ENCODE data around the gene NDUFS4.

DNA sequence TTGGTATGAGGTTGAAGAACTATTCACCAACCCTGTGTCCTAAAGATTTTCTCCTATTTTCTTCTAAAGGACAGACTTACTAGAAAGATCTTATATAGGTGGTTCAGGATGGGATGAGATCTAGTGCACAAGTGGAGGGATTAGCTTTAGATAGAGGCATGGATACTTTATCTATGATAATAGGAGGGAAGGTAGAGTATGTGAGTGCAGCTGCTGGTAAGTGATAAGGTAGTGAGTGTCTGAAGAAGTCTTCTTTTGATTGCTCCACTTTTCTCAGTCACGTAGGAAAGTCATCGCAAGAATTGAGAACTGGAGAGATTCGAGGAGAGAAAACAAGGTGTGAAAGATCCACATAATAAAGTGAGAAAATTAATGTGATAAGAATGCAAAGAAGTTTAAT lies 6.0 kb upstream of the NDUFS4 start:
- TF ChIP-seq, protein P1, sequence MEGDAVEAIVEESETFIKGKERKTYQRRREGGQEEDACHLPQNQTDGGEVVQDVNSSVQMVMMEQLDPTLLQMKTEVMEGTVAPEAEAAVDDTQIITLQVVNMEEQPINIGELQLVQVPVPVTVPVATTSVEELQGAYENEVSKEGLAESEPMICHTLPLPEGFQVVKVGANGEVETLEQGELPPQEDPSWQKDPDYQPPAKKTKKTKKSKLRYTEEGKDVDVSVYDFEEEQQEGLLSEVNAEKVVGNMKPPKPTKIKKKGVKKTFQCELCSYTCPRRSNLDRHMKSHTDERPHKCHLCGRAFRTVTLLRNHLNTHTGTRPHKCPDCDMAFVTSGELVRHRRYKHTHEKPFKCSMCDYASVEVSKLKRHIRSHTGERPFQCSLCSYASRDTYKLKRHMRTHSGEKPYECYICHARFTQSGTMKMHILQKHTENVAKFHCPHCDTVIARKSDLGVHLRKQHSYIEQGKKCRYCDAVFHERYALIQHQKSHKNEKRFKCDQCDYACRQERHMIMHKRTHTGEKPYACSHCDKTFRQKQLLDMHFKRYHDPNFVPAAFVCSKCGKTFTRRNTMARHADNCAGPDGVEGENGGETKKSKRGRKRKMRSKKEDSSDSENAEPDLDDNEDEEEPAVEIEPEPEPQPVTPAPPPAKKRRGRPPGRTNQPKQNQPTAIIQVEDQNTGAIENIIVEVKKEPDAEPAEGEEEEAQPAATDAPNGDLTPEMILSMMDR (conservative IDR thresholded peaks at IDR 0.05) = no peak
- TF ChIP-seq ZFX (IDR thresholded peaks at IDR 0.05) = no peak
